Activated CD4-positive, alpha-beta T cell treated with anti-CD3 and anti-CD28 coated beads, Interleukin-2, amount 50 U/mL, for 1 hour (primary cell): ENCODE data around the gene CD200R1.

Experiments
- DNase-seq: peaks from one replicate; pipeline ENCODE4 v3.0.0-alpha.2; 2020

Gene CD200R1

GRCh38 chr3:112974894-112975293, at the start of gene CD200R1:
Gene CD200R1, minus strand, starts transcription at chr3:112975103. Its CDS starts 246 bp downstream, at chr3:112974857.
- DNase-seq: no peak

GRCh38 chr3:113021471-113021870, 46.6 kb upstream of the CD200R1 start:
- no peak for DNase-seq

- DNase-seq: peak; percentile 76
Measured at GRCh38 chr3:113019182-113020137, 44.6 kb upstream of the CD200R1 start.

- DNase-seq: peak; percentile 9
Measured at GRCh38 chr3:113018536-113019181, 43.8 kb upstream of the CD200R1 start.

- no peak for DNase-seq
Measured at GRCh38 chr3:113013593-113013992, 38.7 kb upstream of the CD200R1 start.

- no peak for DNase-seq
Measured at GRCh38 chr3:113008117-113008516, 33.2 kb upstream of the CD200R1 start.

GRCh38 chr3:113006359-113007056, 31.6 kb upstream of the CD200R1 start:
- DNase-seq: no peak

- DNase-seq: no peak
Measured at GRCh38 chr3:113005611-113006010, 30.7 kb upstream of the CD200R1 start.

GRCh38 chr3:113002679-113003078, 27.8 kb upstream of the CD200R1 start:
- DNase-seq: peak; percentile 37

GRCh38 chr3:113002037-113002436, 27.1 kb upstream of the CD200R1 start:
- DNase-seq: no peak

GRCh38 chr3:113000691-113001090, 25.8 kb upstream of the CD200R1 start:
- no peak for DNase-seq

GRCh38 chr3:112995800-112996199, 20.9 kb upstream of the CD200R1 start:
- DNase-seq: no peak

GRCh38 chr3:112990672-112991602, 16.0 kb upstream of the CD200R1 start, which contains the start of gene GTPBP8:
Gene GTPBP8, plus strand, starts transcription at chr3:112990984. Its CDS starts 16 bp downstream, at chr3:112991000.
- peak; percentile 80 for DNase-seq

- DNase-seq: no peak
Measured at GRCh38 chr3:112987710-112988334, 12.9 kb upstream of the CD200R1 start.

- peak; percentile 43 for DNase-seq
Measured at GRCh38 chr3:112984485-112984884, 9.6 kb upstream of the CD200R1 start.

- DNase-seq: no peak
Measured at GRCh38 chr3:112982710-112983109, 7.8 kb upstream of the CD200R1 start.

- DNase-seq: no peak
Measured at GRCh38 chr3:112980080-112980479, 5.2 kb upstream of the CD200R1 start.

- no peak for DNase-seq
Measured at GRCh38 chr3:112979244-112979832, 4.4 kb upstream of the CD200R1 start.

- no peak for DNase-seq
Measured at GRCh38 chr3:112976953-112977352, 2.0 kb upstream of the CD200R1 start.

GRCh38 chr3:112976001-112976400, 1.1 kb upstream of the CD200R1 start:
- no peak for DNase-seq

- DNase-seq: no peak
Measured at GRCh38 chr3:112974178-112974517, 755 bp downstream of the CD200R1 start.
